Measurements from ENCODE around the gene AOC3. TPM values are rescaled to one million over a fixed set of nuclear protein-coding genes. Genes with fewer than 3 reads are reported as not detected.

Gene AOC3
- polyA plus RNA-seq (2012; ENCODE audit: insufficient read length, low read depth), result 1.4 TPM

- no peak for TF ChIP-seq TAF1 (IDR thresholded peaks at IDR 0.05; ENCODE audit: borderline replicate concordance, insufficient read depth, low read length)
- TF ChIP-seq POLR2AphosphoS5 (IDR thresholded peaks at IDR 0.05; ENCODE audit: low read depth, low read length), result no peak
- no peak for TF ChIP-seq FOXP2 (optimal IDR thresholded peaks at IDR 0.05; ENCODE audit: borderline replicate concordance, extremely low read depth, extremely low read length, insufficient read depth)
- no peak for TF ChIP-seq REST (IDR thresholded peaks at IDR 0.05; ENCODE audit: insufficient read depth in 1 of 2, low read depth in 2 of 2, low read length in 2 of 2)
Measured at GRCh38 chr17:42850954-42851353, at the start of gene AOC3. TSS of gene AOC3 (plus strand) at chr17:42851199. CDS start at chr17:42851344, 145 bp downstream.

GRCh38 chr17:42803074-42803883 lies 47.7 kb upstream of the AOC3 start:
- no peak for TF ChIP-seq POLR2AphosphoS5 (IDR thresholded peaks at IDR 0.05; ENCODE audit: low read depth, low read length)
- no peak for TF ChIP-seq SIN3A (IDR thresholded peaks at IDR 0.05; ENCODE audit: borderline replicate concordance, insufficient read depth, low read length)
- TF ChIP-seq REST (IDR thresholded peaks at IDR 0.05; ENCODE audit: insufficient read depth in 1 of 2, low read depth in 2 of 2, low read length in 2 of 2), result no peak
- TF ChIP-seq TAF1 (IDR thresholded peaks at IDR 0.05; ENCODE audit: borderline replicate concordance, insufficient read depth, low read length), result no peak
- no peak for TF ChIP-seq FOXP2 (optimal IDR thresholded peaks at IDR 0.05; ENCODE audit: borderline replicate concordance, extremely low read depth, extremely low read length, insufficient read depth)

- TF ChIP-seq SIN3A (IDR thresholded peaks at IDR 0.05; ENCODE audit: borderline replicate concordance, insufficient read depth, low read length) (no peak), REST (IDR thresholded peaks at IDR 0.05; ENCODE audit: insufficient read depth in 1 of 2, low read depth in 2 of 2, low read length in 2 of 2) (no peak), POLR2AphosphoS5 (IDR thresholded peaks at IDR 0.05; ENCODE audit: low read depth, low read length) (no peak), FOXP2 (optimal IDR thresholded peaks at IDR 0.05; ENCODE audit: borderline replicate concordance, extremely low read depth, extremely low read length, insufficient read depth) (no peak), TAF1 (IDR thresholded peaks at IDR 0.05; ENCODE audit: borderline replicate concordance, insufficient read depth, low read length) (no peak)
Measured at GRCh38 chr17:42804918-42805367, 46.1 kb upstream of the AOC3 start.

- TF ChIP-seq REST (IDR thresholded peaks at IDR 0.05; ENCODE audit: insufficient read depth in 1 of 2, low read depth in 2 of 2, low read length in 2 of 2) (no peak), POLR2AphosphoS5 (IDR thresholded peaks at IDR 0.05; ENCODE audit: low read depth, low read length) (no peak), SIN3A (IDR thresholded peaks at IDR 0.05; ENCODE audit: borderline replicate concordance, insufficient read depth, low read length) (no peak), TAF1 (IDR thresholded peaks at IDR 0.05; ENCODE audit: borderline replicate concordance, insufficient read depth, low read length) (no peak), FOXP2 (optimal IDR thresholded peaks at IDR 0.05; ENCODE audit: borderline replicate concordance, extremely low read depth, extremely low read length, insufficient read depth) (no peak)
Measured at GRCh38 chr17:42806249-42806648, 44.8 kb upstream of the AOC3 start.
